ENCODE data around the gene BCL7C. TPM values are rescaled to one million over a fixed set of nuclear protein-coding genes. Genes with fewer than 3 reads are reported as not detected.

Gene BCL7C
- total and polyA plus RNA-seq, 2 of the 4 experiments (the other 2 are of a cell fraction) = 32.3 to 34.9 TPM

GRCh38 chr16:30899794-30900193 is 5.9 kb upstream of the BCL7C start:
- no peaks in the 10 kb centered on the region for H3K9me3 ChIP-seq (ENCODE audit: control insufficient read depth, insufficient read depth, low read length)
- H3K4me3 ChIP-seq (ENCODE audit: insufficient read depth, low read depth, low read length) = no peak overlapping the region
- H3K4me2 ChIP-seq (ENCODE audit: low read depth, low read length) = no peak overlapping the region
- H2BK20ac ChIP-seq (ENCODE audit: low read depth, low read length) = no peak overlapping the region
- H3K23ac ChIP-seq (ENCODE audit: low read depth, low read length) = no peak overlapping the region
- H2AK9ac ChIP-seq (replicated peaks; ENCODE audit: low read depth, low read length, poor library complexity) = no peak overlapping the region
- no peak overlapping the region for H2BK15ac ChIP-seq (ENCODE audit: low read depth, low read length)
- no peak overlapping the region for H2AK5ac ChIP-seq (ENCODE audit: low read depth, low read length)
- no peak overlapping the region for H4K91ac ChIP-seq (ENCODE audit: insufficient read depth, low read depth, low read length)
- no peaks in the 10 kb centered on the region for H3K36me3 ChIP-seq (ENCODE audit: control insufficient read depth, insufficient read depth, low read length)
- ChIA-PET POLR2A (ENCODE audit: unreplicated experiment) (no interaction called here), CTCF (no interaction called here)
- no peak overlapping the region for H4K8ac ChIP-seq (ENCODE audit: low read depth in 2 of 2, low read length in 2 of 2)
- no peak overlapping the region for H3K18ac ChIP-seq (ENCODE audit: low read depth, low read length)
- no peak overlapping the region for H4K5ac ChIP-seq (ENCODE audit: low read depth, low read length)
- dilution Hi-C loops (cut with HindIII; ENCODE audit: low sequenced_read_pairs, unreplicated experiment) = no loop called here
- no peak overlapping the region for H2AFZ ChIP-seq (replicated peaks; ENCODE audit: low read length, poor library complexity)
- no peak overlapping the region for H3K27ac ChIP-seq (ENCODE audit: insufficient read depth, low read length)
- H3K9me1 ChIP-seq (ENCODE audit: insufficient read depth, low read length) = peaks cover 22% of the 10 kb centered on the region
- no peak for DNase-seq
- intact Hi-C loops (cut with micrococcal nuclease) = no loop called here
- H3K14ac ChIP-seq (replicated peaks; ENCODE audit: low read depth, low read length) = no peak overlapping the region
- no peak overlapping the region for H2BK5ac ChIP-seq (ENCODE audit: low read depth, low read length, poor library complexity, severe bottlenecking)
- in situ Hi-C loops (cut with MboI; ENCODE audit: low sequenced_read_pairs) = no loop called here
- no peak overlapping the region for H3K4ac ChIP-seq (ENCODE audit: low read depth, low read length)
- no peak for ATAC-seq (ENCODE audit: low read depth)
- H2BK120ac ChIP-seq (ENCODE audit: low read depth, low read length) = no peak overlapping the region
- H4K20me1 ChIP-seq (ENCODE audit: insufficient read depth, low read length) = 0 out of 2 replicates have a peak, but pooled peaks cover 5% of the 10 kb centered on the region
- TF ChIP-seq MAFK (IDR thresholded peaks at IDR 0.05; ENCODE audit: low read depth, low read length) (no peak), MAZ (IDR thresholded peaks at IDR 0.05; ENCODE audit: borderline replicate concordance, low read depth, low read length) (no peak), MXI1 (IDR thresholded peaks at IDR 0.05; ENCODE audit: borderline replicate concordance, low read depth, low read length) (no peak), CEBPB (IDR thresholded peaks at IDR 0.05; ENCODE audit: low read depth, low read length) (no peak)
- H3K27me3 ChIP-seq (ENCODE audit: control insufficient read depth, insufficient read depth, low read length) = no peaks in the 10 kb centered on the region
- peaks cover 7 to 37% of the 10 kb centered on the region in 2 experiments; a peak in 2 of 4 replicates for H3K79me1 ChIP-seq (ENCODE audit: low read depth in 1 of 2, low read length in 2 of 2)
- BruUV-seq (replicated peaks) = no TSS peak
- H3K4me1 ChIP-seq (ENCODE audit: control insufficient read depth, insufficient read depth, low read length) = peaks cover 15% of the 10 kb centered on the region
- H3K9ac ChIP-seq (ENCODE audit: low read depth, low read length) = no peak overlapping the region
- no peak overlapping the region for H3K56ac ChIP-seq (ENCODE audit: extremely low read depth, insufficient read depth, low read length)
- no CpG with 5 or more reads among the region's 2 CpGs for WGBS, 2 experiments (ENCODE audit: extremely low coverage in 2 of 2, insufficient read length in 1 of 2)
